Measurements from ENCODE around the gene APBA2.

The APBA2 gene

DNA sequence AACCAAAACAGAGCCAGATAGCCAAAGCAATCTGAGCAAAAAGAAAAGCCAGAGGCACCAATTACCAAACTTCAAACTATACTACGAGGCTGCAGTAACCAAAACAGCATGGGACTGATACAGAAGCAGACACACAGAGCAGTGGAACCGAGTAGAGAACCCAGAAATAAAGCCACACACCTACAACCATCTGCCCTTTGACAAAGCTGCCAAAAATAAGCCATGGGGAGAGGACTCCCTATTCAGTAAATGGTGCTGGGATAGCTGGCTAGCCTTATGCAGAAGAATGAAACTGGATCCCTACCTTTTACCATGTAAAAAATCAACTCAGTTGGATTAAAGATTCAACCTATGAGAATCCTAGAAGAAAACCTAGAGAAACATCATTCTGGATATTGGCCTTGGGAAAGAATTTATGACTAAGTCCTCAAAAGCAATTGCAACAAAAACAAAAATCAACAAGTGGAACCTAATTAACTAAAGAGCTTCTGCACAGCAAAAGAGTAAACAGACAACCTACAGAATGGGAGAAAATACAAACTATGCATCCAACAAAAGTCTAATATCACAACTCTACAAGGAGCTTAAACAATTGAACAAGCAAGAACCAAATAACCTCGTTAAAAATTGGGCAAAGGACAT, 95.1 kb downstream of the APBA2 start:
- in situ Hi-C loops (cut with MboI; ENCODE audit: low pct_unique_long_range_greater_than_20kb, low sequenced_read_pairs, unreplicated experiment) = no loop called here
- no peak for DNase-seq (ENCODE audit: low spot score)
- TF ChIP-seq, protein P1, sequence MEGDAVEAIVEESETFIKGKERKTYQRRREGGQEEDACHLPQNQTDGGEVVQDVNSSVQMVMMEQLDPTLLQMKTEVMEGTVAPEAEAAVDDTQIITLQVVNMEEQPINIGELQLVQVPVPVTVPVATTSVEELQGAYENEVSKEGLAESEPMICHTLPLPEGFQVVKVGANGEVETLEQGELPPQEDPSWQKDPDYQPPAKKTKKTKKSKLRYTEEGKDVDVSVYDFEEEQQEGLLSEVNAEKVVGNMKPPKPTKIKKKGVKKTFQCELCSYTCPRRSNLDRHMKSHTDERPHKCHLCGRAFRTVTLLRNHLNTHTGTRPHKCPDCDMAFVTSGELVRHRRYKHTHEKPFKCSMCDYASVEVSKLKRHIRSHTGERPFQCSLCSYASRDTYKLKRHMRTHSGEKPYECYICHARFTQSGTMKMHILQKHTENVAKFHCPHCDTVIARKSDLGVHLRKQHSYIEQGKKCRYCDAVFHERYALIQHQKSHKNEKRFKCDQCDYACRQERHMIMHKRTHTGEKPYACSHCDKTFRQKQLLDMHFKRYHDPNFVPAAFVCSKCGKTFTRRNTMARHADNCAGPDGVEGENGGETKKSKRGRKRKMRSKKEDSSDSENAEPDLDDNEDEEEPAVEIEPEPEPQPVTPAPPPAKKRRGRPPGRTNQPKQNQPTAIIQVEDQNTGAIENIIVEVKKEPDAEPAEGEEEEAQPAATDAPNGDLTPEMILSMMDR (IDR thresholded peaks at IDR 0.05; ENCODE audit: extremely low read depth, insufficient read depth, missing control alignments) = no peak

DNA sequence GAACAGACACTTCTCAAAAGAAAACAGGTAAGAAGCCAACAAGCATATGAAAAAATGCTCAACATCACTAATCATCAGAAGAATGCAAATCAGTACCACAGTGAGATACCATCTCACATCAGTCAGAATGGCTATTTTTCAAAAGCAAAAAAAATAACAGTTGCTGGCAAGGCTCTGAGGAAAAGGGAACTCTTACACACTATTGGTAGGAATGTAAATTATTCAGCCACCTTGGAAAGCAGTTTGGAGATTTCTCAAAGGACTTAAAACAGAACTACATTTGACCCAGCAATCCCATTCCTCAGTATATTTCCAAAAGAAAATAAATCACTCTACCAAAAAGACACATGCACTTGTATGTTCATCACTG, 95.6 kb downstream of the APBA2 start:
- TF ChIP-seq, protein P1 (IDR thresholded peaks at IDR 0.05; ENCODE audit: extremely low read depth, insufficient read depth, missing control alignments) = no peak
- in situ Hi-C loops (cut with MboI; ENCODE audit: low pct_unique_long_range_greater_than_20kb, low sequenced_read_pairs, unreplicated experiment) = no loop called here
- DNase-seq (ENCODE audit: low spot score) = no peak

- TF ChIP-seq, protein P1 (IDR thresholded peaks at IDR 0.05; ENCODE audit: extremely low read depth, insufficient read depth, missing control alignments) = no peak
- in situ Hi-C loops (cut with MboI; ENCODE audit: low pct_unique_long_range_greater_than_20kb, low sequenced_read_pairs, unreplicated experiment) = no loop called here
- no peak for DNase-seq (ENCODE audit: low spot score)
Observed at GRCh38 chr15:28981921-28982320, 96.1 kb downstream of the APBA2 start.

GRCh38 chr15:28982886-28983285, 97.1 kb downstream of the APBA2 start:
- in situ Hi-C loops (cut with MboI; ENCODE audit: low pct_unique_long_range_greater_than_20kb, low sequenced_read_pairs, unreplicated experiment) = no loop called here
- no peak for DNase-seq (ENCODE audit: low spot score)
- TF ChIP-seq, protein P1 (IDR thresholded peaks at IDR 0.05; ENCODE audit: extremely low read depth, insufficient read depth, missing control alignments) = no peak

GRCh38 chr15:28983432-28984311, 97.9 kb downstream of the APBA2 start:
- in situ Hi-C loops (cut with MboI; ENCODE audit: low pct_unique_long_range_greater_than_20kb, low sequenced_read_pairs, unreplicated experiment) = no loop called here
- TF ChIP-seq, protein P1 (IDR thresholded peaks at IDR 0.05; ENCODE audit: extremely low read depth, insufficient read depth, missing control alignments) = no peak
- no peak for DNase-seq (ENCODE audit: low spot score)

DNA sequence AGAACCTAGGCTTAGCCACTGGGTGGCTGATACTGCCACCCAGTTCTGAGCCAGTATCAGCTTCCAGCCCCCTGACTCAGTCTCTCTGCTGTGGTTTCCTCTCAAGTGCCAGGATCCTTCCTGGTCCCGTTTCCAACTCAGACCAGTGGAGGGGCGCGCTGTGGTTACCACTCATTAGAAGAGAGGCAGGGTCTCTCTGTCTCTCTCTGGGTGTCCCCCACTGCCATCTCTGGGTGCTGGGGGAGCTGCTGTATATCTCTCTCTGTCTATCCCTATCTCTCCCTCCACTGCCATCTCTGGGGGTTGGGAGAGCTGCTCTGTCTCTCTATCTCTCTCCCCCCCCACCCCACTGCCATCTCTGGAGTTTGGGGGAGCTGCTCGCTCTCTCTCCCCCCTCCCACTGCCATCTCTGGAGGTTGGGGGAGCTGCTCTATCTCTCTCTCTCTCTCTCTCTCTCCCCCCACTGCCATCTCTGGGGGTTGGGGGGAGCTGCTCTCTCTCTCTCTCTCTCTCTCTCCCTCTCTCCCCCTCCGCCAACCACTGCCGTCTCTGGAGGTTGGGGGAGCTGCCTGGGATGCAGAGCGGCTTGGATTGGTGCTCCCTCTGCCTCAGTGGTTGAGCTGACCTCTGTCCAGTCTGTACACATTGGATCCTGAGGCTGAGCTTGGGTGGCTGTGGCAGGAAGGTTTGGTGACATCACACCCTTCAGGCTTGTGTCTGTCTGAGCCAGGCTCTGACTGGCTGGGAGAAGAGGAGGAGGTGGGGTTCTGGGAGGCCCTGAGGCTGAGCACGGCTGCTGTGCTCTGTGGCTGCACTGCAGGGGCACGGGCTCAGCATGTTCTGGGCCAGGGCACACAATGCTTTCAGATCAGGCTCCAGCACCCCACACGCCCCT, 98.9 kb downstream of the APBA2 start:
- TF ChIP-seq, protein P1 (IDR thresholded peaks at IDR 0.05; ENCODE audit: extremely low read depth, insufficient read depth, missing control alignments) = no peak
- in situ Hi-C loops (cut with MboI; ENCODE audit: low pct_unique_long_range_greater_than_20kb, low sequenced_read_pairs, unreplicated experiment) = no loop called here
- DNase-seq (ENCODE audit: low spot score) = no peak

Data from GM13977 (cell line).